Putamen (tissue), 1 donor: ENCODE measurements around the gene NAGPA.
"Not testable (repeated sequence)": the region's sequence is repeated elsewhere in the genome, so short reads cannot be mapped to it uniquely, and the experiment has no call there.

ENCODE experiments used
- DNase-seq: peaks from one replicate; pipeline ENCODE4 v3.0.0-alpha.2; 2016; ENCODE audit warnings: low spot score

NAGPA gene, protein sequence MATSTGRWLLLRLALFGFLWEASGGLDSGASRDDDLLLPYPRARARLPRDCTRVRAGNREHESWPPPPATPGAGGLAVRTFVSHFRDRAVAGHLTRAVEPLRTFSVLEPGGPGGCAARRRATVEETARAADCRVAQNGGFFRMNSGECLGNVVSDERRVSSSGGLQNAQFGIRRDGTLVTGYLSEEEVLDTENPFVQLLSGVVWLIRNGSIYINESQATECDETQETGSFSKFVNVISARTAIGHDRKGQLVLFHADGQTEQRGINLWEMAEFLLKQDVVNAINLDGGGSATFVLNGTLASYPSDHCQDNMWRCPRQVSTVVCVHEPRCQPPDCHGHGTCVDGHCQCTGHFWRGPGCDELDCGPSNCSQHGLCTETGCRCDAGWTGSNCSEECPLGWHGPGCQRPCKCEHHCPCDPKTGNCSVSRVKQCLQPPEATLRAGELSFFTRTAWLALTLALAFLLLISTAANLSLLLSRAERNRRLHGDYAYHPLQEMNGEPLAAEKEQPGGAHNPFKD

DNA sequence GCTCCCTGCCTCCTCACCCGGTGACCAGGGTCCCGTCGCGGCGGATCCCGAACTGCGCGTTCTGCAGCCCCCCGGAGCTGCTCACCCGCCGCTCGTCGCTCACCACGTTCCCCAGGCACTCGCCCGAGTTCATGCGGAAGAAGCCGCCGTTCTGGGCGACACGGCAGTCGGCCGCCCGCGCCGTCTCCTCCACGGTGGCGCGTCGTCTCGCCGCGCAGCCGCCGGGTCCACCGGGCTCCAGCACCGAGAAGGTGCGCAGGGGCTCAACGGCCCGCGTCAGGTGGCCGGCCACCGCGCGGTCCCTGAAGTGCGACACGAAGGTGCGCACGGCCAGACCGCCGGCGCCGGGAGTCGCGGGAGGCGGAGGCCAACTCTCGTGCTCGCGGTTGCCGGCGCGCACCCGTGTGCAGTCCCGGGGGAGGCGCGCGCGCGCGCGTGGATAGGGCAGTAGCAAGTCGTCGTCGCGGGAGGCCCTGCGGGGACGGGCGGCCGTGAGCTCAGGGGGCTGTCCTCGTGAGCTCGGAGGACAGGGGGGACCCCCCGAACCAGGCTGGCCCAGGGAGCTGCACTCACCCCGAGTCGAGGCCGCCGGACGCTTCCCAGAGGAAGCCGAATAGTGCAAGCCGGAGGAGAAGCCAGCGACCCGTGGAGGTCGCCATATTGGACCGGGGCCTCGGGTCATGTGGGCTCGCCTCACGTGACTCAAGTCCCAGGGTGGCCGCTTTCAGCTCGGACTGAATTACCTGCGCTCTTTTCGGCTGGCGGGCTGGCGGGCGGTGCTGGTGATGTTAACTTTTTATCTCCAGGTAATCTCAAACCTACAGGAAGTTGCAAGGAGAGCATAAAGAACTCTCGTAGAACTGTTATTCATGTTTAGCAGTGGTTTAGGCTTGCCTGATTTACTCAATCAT lies at the start of gene NAGPA:
NAGPA (minus strand) TSS at position 680 of the 911 bp plus-strand sequence; CDS start at position 659, 21 bp downstream.
- DNase-seq, result peak; percentile 84

DNA sequence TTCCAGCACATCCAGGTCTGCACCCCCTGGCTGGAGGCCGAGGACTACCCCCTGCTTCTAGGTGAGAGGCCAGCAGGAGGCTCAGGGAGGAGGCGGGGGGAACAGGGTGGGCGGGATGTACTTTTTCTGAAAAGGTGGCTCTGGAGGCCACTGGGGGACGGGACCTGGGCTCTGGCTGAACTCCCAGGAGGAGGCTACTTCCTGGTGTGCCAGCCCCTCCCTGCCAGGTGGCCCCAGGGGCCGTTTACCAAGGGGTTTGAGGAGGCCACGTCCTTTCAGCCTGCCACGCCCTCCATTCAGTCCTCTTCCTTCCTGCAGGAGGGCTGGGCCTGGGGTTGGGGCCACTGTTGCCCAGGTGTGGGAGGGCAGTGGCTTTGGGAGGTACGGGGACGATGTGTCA lies 47.3 kb upstream of the NAGPA start:
- DNase-seq, result not testable (repeated sequence)

DNA sequence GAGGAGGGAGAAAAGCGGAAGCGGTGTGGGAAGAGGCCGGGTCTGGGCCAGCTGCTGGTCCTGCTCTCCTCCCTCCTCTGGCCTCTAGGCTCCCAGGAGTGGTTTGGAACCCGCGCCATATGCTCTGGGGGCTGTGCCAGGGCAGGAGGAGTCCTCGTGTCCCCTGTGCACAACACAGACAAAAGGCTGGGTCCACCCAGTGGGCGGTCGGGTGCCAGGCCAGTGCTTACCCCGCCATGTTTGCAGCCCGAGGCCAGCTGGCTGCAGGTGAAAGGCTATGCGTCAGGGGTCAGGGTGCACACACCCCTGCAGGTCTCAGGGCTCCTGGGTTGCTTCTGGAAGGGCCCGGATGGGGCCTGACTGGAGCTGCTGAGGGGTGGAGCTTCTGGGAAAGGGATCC lies 46.7 kb upstream of the NAGPA start:
- DNase-seq, result not testable (repeated sequence)

DNA sequence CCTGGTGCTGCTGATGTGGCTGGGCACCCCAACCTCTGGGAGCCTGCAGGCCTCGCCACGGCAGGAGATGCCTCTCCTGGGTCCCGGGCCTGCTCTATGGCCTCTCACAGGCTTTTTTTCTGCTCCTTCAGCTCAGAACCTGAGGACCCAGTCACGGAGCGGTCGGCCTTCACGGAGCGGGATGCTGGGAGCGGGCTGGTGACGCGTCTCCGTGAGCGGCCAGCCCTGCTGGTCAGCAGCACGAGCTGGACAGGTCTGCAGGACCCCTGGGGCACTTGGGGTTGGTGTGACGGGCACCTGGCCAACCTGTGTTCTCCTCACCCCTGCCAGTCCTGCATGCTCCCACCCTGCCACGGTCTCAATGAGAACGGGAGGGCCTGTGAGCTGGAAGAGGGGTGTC lies 44.9 kb upstream of the NAGPA start:
- no peak for DNase-seq

DNA sequence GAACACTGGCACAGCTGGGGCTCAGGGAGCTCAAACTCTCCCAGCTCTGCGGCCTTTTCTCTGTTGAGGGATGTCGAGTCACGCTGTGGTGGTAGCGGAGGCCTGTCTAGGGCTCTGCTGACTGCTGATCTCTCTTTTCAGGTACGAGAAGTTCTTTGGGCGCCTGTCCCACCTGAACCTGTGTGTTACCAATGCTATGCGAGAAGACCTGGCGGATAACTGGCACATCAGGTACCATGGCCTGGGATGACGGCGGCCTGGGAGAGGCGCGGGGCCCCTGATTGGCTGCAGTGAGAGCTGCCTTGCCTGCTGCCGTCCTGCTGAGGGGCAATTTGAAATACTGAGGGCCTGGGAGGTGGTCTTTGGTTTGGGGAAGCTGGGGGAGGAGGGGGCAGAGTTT lies 43.6 kb upstream of the NAGPA start:
- DNase-seq, result no peak

DNA sequence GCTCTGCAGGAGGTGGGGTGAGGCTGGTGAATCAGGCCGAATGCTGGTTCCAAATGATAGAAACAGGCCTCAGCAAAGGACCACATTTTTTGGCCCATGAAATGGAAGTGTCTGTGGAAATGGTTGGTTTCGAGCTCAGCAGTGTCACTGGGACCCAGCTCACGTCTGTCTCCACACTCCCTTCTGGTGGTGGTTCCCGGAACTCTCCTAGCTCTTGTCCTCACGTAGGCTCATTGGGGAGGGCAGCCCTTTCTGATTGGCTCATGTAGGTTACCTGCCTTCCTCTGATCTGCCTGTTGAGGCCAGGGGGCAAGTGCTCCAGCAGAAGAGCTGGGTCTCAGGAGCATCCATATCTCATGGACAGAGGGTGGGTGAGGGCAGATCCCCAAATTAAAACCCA lies 41.9 kb upstream of the NAGPA start:
- DNase-seq, result no peak

DNA sequence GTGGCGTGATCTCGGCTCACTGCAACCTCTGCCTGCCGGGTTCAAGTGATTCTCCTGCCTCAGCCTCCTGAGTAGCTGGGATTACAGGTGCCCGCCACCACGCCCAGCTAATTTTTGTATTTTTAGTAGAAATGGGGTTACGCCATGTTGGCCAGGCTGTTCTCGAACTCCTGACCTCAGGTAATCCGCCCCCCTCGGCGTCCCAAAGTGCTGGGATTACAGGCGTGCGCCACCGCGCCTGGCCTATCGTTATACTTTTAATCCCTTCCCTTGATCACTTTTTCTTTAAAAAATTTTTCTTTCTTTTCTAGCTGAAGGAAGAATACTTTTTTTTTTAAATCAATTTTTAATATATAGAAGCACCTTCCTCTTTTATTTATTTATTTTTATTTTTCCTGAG lies 40.0 kb upstream of the NAGPA start:
- not testable (repeated sequence) for DNase-seq

DNA sequence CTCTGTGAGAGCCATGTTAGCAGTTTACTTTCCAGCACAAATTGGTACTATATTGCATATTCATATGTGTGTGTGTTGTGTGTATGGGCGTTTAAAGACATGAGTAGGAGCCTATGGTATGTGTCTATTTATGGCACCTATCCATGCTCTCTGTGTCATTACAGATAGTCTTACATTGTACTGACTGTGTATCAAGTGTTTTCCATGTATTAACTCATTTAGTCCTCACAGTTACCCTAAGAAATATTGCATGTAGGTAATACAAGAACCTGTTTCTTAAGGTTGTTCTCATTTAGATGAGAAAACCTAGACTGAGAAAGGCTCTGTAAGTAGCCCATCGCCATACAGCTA lies 39.5 kb upstream of the NAGPA start:
- DNase-seq, result no peak

DNA sequence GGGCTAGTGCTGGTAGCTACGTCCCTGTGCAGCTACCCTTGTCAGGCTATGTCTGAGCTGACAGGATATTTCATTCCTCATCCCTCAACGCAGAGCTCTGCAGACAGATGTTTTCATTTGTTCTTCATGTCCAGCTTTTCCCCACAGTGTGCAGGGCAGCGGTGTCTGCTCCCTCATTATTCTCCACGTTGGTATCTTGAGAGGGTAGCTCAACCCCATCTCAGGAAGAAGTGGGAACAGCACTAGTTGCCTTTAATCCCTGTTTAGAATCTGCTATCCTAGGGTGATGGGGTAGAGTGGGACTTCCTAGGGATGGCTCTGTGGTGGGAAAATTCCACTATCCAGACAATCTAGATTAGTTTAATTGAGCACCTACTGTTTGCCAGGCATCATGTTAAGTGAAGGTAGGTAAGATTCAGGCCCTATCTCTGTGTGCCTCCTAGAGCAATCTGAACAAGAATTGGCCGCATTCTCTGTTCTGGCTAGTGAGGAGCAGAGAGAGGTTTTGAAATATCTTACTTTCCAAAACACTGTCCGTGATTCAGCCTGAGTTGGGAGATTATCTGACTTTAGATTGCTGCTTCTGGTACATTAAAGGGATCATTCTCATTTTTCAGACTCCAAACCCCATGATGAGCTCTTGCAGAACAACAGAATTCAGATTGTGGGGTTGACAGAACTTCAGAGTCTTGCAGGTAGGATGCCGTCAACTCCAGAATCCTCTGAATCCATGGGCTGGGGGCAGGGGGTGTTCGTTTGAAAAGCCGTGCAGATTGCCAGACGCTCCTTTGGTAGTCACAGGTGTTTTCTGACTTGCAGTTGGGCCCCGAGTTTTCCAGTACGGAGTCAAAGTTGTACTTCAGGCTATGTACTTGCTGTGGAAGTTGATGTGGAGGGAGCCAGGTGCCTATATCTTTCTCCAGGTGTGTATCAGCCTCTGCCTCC lies 38.9 kb upstream of the NAGPA start:
- no peak for DNase-seq

DNA sequence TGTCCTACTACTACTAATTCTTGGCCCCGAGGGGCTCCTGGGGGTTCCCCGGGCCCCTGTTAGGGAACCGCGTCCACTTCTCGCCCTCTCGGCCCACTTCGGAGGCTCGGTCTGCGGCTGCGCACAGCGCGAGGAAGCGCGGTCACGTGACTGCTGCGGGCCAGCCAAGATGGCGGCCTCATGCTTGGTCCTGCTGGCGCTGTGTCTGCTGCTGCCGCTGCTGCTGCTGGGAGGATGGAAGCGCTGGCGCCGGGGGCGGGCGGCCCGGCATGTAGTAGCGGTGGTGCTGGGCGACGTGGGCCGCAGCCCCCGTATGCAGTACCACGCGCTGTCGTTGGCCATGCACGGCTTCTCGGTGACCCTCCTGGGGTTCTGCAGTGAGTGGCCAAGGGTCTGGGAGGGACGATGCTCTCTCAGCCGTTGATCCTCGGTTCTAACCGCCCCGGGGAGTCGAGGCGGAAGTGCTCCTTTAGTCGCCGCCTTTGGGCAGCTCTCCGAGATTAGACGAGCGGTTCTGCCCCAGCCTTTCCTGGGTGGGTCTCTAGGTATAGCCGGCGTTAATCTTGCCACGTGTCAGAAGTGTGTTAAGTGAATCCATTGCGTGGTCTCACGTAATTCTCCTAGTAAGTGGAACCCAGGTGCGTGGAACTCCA lies 38.1 kb upstream of the NAGPA start, which contains the start of gene ALG1:
ALG1 (plus strand) TSS at position 163 of the 653 bp plus-strand sequence; CDS start at position 170, 7 bp downstream.
- DNase-seq, result peak; percentile 85

DNA sequence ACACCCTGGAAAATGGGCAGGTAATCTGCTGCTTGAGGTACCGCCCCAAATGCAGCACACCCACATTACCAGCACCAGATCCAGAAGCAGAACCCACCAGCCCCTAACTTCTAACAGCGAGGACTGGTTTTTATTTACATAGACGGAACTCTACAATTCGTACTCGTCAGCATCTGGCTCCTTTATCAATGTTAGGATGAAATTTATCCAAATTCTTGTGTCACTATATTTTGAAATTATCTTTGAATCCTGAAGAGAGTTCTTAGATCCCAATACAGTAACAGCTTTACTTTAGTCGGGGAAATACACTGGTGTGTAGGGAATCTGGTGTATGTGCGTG lies 37.6 kb upstream of the NAGPA start:
- no peak for DNase-seq

DNA sequence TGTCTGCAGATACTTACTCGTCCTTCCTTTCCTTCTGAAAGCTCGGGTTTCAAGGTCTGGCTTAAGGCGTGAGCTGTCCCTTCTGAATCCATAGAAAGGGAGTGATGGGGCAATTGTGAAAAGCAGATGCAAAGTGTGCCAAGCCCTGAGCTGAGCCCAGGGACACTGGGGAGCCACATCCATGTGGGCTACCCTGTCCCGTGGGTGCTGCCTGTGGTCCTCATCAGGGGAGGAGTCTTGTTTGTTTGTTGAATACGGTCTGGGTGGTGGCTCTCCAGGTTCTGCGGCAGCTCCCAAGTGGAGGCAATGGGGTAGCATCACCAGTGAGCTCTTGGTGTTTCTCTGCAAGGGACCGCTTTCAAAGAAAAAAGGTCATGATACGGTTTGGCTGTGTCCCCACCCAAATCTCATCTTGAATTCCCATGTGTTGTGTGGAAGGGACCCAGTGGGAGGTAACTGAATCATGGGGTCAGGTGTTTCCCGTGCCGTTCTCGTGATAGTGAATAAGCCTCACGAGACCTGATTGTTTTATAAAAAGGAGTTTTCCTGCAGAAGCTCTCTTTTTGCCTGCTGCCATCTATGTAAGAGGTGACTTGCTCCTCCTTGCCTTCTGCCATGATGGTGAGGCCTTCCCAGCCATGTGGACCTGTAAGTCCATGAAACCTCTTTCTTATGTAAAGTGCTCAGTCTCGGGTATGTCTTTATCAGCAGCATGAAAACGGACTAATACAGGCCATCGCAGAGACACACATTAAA lies 36.9 kb upstream of the NAGPA start:
- DNase-seq, result no peak

DNA sequence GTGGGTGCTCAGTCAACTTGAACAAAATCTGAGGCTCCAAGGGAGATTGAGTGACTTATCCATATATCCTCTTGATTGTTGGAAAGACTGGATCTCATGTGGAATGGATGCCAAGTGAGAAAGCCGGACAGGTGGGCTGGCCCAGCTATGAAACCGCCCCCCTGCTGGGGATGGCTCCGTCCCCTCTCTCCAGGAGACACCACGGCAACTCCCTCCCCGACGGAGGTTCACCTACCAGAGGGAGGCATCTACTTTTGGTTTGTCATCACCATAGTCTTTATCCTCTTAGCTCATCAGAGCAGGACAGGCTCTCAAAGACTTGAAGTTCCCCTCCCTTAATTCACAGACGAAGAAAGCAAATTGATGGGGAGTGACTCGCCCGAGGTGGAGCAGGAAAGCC lies 36.1 kb upstream of the NAGPA start:
- DNase-seq, result no peak

DNA sequence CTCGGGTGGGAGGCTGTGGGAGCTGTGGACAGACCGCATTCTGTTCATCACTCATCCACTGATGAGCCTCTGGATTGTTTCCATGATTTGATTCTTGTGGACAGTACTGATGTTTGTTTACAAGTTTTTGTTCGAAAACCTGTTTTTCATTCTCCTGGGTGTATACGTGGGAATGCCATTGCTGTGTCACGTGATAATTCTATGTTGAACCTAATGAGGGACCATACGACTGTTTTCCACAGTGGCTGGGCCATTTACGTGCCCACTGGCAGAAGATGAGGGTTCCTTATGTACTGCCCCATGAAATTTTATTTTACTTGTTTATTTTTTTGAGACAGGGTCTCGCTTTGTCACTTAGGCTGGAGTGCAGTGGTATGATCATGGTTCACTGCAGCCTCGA lies 35.3 kb upstream of the NAGPA start:
- no peak for DNase-seq

DNA sequence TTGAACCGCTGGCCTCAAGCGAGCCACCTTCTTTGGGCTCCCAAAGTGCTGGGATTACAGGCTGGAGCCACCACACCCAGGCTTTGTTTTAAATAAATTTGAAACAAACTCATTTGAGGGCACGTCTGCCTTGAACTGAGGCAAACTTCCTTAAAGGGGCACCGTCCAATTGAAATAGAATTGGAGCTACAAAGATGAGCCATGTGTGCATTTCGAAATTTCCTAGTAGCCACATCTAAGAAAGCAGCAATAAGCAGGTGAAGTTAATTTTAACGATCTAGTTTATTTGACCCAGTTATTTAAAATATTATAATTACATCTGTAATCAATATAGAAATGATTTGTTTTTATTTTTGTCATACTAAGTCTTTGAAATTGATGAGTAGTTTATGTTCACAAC lies 32.8 kb upstream of the NAGPA start:
- DNase-seq, result no peak

DNA sequence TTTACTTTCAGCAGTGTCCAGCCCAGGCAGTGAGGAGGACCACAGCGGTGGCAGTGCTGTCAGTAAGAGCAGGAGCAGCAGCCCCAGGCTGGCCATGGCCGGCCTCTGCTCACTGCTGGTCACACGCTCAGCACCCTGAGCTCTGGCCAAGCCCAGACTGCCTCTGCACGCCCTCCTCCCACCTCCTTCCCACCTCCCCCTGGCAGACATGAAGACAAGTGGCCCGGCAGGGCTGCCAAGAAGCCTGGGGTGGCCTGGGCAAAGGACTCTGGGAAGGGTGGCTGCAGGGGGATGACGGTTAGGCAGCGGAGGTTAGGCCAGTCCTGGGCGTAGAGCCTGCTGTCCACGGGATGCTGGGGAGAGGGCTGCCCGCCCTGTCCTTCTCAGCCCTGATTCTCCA lies 32.1 kb upstream of the NAGPA start, which contains the start of gene C16orf89:
C16orf89 (minus strand) TSS at position 144 of the 400 bp plus-strand sequence; CDS start at position 96, 48 bp downstream.
- peak; percentile 65 for DNase-seq

DNA sequence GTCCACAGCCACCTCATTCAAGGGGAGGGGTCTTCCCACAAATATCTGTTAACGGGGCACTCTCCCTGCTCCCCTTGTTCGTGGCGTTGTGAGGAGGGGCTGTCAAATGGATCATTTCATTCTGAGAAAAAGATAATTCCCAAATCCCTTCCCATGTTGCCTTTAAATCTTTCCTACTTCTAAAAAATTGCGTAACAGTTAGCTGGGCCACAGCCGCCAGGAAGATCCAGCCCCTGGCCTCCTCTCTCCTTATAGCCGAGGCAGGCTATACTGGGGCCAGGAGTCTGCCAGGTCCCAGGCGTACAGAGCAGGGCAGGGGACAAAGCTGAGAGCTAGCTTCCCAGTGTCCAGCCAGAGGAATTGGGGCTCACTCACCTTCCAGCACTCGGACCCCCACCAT lies 31.6 kb upstream of the NAGPA start:
- no peak for DNase-seq

DNA sequence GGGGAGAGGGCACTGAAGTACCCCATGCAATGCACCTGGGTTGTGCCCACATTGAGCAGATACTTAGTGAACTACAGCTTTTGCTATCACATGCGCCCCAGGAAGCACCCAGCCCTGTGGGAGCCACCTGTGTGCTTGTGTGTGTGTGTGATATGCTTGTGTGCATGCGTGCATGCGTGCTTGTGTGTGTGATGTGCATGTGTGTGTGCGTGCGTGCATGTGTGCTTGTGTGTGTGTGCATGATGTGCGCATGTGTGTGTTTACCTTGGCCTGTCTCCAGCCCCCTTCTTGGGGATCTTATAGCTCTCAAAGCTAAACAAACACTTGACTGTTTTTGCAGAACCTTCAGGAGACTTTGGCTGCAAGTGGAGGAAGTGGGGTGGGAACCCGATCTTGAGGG lies 31.2 kb upstream of the NAGPA start:
- no peak for DNase-seq

DNA sequence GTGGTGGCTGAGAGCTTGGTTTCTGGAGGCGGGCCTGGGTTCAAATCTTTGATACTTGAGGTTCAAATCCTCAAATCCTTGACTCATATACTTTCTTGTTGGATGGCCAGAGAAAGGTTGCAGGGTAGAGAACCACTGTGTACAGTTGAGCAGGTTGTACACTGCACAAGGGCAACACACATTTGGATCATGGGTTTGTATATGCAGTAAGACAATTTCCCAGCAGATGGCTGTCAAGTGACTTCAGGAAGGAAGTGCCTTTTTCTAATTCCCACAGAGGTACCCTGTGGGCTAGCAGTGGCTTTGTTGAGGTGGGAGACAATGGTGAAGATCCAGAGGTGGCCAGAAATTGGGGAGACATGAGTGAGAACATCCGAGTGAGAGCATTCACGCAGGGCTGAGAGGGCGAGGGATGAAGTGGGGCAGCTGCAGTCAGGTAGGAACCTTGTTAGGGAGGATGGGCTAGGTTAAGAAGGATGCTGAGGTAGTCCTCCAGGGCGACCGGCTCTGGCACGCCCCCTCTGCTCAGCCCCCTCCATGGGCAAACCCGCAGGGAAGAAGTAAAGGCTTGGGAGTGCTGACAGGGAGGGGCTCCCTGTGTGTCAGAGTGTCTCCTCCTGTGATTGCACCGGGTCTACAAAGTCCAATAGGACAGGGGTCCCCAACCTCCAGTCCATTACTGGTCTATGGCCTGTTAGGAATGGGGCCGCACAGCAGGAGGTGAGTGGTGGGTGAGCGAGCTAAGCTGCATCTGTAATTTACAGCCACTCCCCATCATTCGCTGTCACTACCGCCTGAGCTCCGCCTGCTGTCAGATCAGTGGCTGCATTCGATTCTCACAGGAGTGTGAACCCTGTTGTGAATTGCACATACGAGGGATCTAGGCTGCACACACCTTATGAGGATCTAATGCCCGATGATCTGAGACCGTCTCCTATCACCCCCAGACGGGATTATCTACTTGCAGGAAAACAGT lies 29.3 kb upstream of the NAGPA start:
- DNase-seq, result no peak
